Liver (tissue), 3 donors: ENCODE results near the gene RHEB.

Experiments
- ATF3 ChIP-seq: IDR thresholded peaks from 2 replicates; pipeline ENCODE4 v1.6.1; 2016; ENCODE audit warnings: antibody characterized with exemption
- CTCF ChIP-seq: fragments of 150-350 bp; IDR thresholded peaks from 2 replicates; pipeline ENCODE4 v1.5.1; 2017; ENCODE audit warnings: improper control_type of control experiment, low read depth, low read length; ENCODE audit not compliant: missing input control
- EGR1 ChIP-seq, 2 donors: IDR thresholded peaks; 2 replicates each; pipeline ENCODE4 v1.6.1; 2016 to 2018; ENCODE audit warnings: antibody characterized with exemption in 2 of 2, low read depth in 2 of 2
- FOXA1 ChIP-seq: IDR thresholded peaks from 2 replicates; pipeline ENCODE4 v1.6.1; 2016; ENCODE audit warnings: antibody characterized with exemption
- FOXA2 ChIP-seq: IDR thresholded peaks from 2 replicates; pipeline ENCODE4 v1.6.1; 2016; ENCODE audit warnings: antibody characterized with exemption
- NR2F2 ChIP-seq: IDR thresholded peaks from 2 replicates; pipeline ENCODE4 v1.6.1; 2016; ENCODE audit warnings: antibody characterized with exemption
- SP1 ChIP-seq: IDR thresholded peaks from 2 replicates; pipeline ENCODE4 v1.6.1; 2018; ENCODE audit warnings: antibody characterized with exemption, mild to moderate bottlenecking
- TAF1 ChIP-seq: conservative IDR thresholded peaks from 2 replicates; pipeline ENCODE4 v1.6.1; 2016; ENCODE audit warnings: antibody characterized with exemption, mild to moderate bottlenecking
- YY1 ChIP-seq: IDR thresholded peaks from 2 replicates; pipeline ENCODE4 v1.6.1; 2016; ENCODE audit warnings: antibody characterized with exemption, mild to moderate bottlenecking
- donor health status: healthy.
- donor health status: healthy.

- no peak for TF ChIP-seq CTCF
- TF ChIP-seq FOXA1: no peak
- no peak for TF ChIP-seq TAF1
- TF ChIP-seq NR2F2: no peak
- TF ChIP-seq YY1: no peak
- TF ChIP-seq EGR1 (IDR thresholded peaks at IDR 0.05; ENCODE audit: low read depth in 2 of 2): no peak
- no peak for TF ChIP-seq FOXA2
- no peak for TF ChIP-seq SP1
- no peak for TF ChIP-seq ATF3
Measured at GRCh38 chr7:151454305-151454704, 65.4 kb downstream of the RHEB start.
